Mammary epithelial cell (primary cell): ENCODE data around the gene RASGRF2.

Experiments
- EZH2 ChIP-seq: IDR thresholded peaks from 2 replicates; pipeline ENCODE4 v1.6.1; 2012; ENCODE audit warnings: low read length, inconsistent platforms, borderline replicate concordance
- TF ChIP-seq, protein P1 (sequence below), 2 donors: IDR thresholded peaks in 1 of 2; conservative IDR thresholded peaks in 1 of 2; 2 replicates each; pipeline ENCODE4 v1.5.1; 2011 to 2012; ENCODE audit warnings: inconsistent platforms in 2 of 2, low read length in 2 of 2, mild to moderate bottlenecking in 2 of 2, control low read depth in 1 of 2, low read depth in 1 of 2; ENCODE audit not compliant: insufficient read depth in 1 of 2; ENCODE audit errors: extremely low read depth in 1 of 2

DNA sequence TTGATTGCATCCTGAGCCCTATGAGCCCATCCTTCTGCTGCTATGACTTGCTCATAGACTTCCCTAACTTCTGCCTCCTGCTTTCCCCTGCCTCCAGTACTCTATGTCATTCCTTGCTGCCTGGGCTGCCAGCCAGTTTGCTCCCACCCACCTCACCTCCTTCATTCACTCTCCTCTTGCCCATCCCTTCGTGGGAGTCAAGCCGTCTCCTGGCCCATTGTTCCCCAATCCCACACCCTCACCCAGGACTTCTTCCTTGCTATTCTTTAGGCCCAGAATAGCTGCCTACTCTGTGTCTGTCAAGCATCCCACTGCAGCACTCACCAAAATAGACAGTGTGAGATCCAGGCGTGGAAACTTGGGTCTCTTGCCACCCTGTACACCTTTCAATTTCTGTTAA is 131.0 kb downstream of the RASGRF2 start:
- TF ChIP-seq, protein P1, sequence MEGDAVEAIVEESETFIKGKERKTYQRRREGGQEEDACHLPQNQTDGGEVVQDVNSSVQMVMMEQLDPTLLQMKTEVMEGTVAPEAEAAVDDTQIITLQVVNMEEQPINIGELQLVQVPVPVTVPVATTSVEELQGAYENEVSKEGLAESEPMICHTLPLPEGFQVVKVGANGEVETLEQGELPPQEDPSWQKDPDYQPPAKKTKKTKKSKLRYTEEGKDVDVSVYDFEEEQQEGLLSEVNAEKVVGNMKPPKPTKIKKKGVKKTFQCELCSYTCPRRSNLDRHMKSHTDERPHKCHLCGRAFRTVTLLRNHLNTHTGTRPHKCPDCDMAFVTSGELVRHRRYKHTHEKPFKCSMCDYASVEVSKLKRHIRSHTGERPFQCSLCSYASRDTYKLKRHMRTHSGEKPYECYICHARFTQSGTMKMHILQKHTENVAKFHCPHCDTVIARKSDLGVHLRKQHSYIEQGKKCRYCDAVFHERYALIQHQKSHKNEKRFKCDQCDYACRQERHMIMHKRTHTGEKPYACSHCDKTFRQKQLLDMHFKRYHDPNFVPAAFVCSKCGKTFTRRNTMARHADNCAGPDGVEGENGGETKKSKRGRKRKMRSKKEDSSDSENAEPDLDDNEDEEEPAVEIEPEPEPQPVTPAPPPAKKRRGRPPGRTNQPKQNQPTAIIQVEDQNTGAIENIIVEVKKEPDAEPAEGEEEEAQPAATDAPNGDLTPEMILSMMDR (conservative IDR thresholded peaks at IDR 0.05 in 1 of 2, IDR thresholded peaks at IDR 0.05 in 1 of 2; ENCODE audit: extremely low read depth in 1 of 2, insufficient read depth in 1 of 2, low read depth in 1 of 2, low read length in 2 of 2) = no peak
- TF ChIP-seq EZH2 = no peak
